ENCODE results near the gene SYNE1.

- TF ChIP-seq CTCF (IDR thresholded peaks at IDR 0.05), result no peak
- no peak for TF ChIP-seq EZH2 (IDR thresholded peaks at IDR 0.05)
Observed at GRCh38 chr6:152207915-152208714, 429.0 kb downstream of the SYNE1 start.

All from neural progenitor cell (in vitro differentiated cells).